SK-N-SH (cell line): ENCODE measurements around the gene RNF44. TPM values are rescaled to one million over a fixed set of nuclear protein-coding genes. Genes with fewer than 3 reads are reported as not detected.

Experiments used
- CTCF ChIA-PET: fragments of 300-600, 350-600 bp; formaldehyde crosslinking; extraction: SDS; loops from one replicate; lab custom pipeline; 2021; lab: Yijun Ruan, JAX
- POLR2A ChIA-PET: fragments of 350-600 bp; sonication (Branson Sonifier 250); formaldehyde crosslinking; extraction: SDS; loops from one replicate; lab custom pipeline; 2020; ENCODE audit warnings: antibody characterized with exemption, inconsistent platforms; lab: Yijun Ruan, JAX
- DNase-seq: peaks from one replicate; pipeline ENCODE4 v3.0.0; 2012
- H2AFZ ChIP-seq: fragments of 200-600 bp; sonication (generic); 2 replicates; pipeline ENCODE4 v1.8.1; 2016; ENCODE audit warnings: antibody characterized with exemption, mild to moderate bottlenecking, low read depth
- H3F3A ChIP-seq: fragments of 200-600 bp; sonication (generic); replicated peaks from 2 replicates; pipeline ENCODE3; 2016; ENCODE audit warnings: antibody characterized with exemption, mild to moderate bottlenecking; ENCODE audit not compliant: insufficient read depth
- H3K27ac ChIP-seq, 2 experiments: fragments of 200-500 bp in 1 of 2; fragments of 200-600 bp in 1 of 2; sonication (Bioruptor generic) in 1 of 2; sonication (generic), shearing (Covaris generic) in 1 of 2; 2 replicates each; pipeline versions ENCODE4 v1.5.1 to v1.6.1; 2014 to 2016; ENCODE audit warnings: low read depth in 2 of 2, inconsistent platforms in 1 of 2, low read length in 1 of 2, mild to moderate bottlenecking in 1 of 2, mixed read lengths in 1 of 2
- H3K27me3 ChIP-seq: fragments of 200-600 bp; sonication (generic), shearing (Covaris generic); 2 replicates; pipeline ENCODE4 v1.6.1; 2016; ENCODE audit warnings: mixed run types; ENCODE audit not compliant: insufficient read depth
- H3K36me3 ChIP-seq, 2 experiments: fragments of 200-500 bp in 1 of 2; fragments of 200-600 bp in 1 of 2; sonication (Bioruptor generic) in 1 of 2; sonication (generic) in 1 of 2; replicated peaks in 1 of 2; 2 replicates each; pipeline versions ENCODE3 to v1.5.1; 2014 to 2016; ENCODE audit warnings: low read length in 1 of 2, mild to moderate bottlenecking in 1 of 2; ENCODE audit not compliant: insufficient read depth in 2 of 2, control insufficient read depth in 1 of 2
- H3K4me1 ChIP-seq, 2 experiments: fragments of 200-500 bp in 1 of 2; fragments of 200-600 bp in 1 of 2; sonication (Bioruptor generic) in 1 of 2; sonication (generic), shearing (Covaris generic) in 1 of 2; 2 replicates each; pipeline versions ENCODE4 v1.5.1 to v1.6.1; 2014 to 2016; ENCODE audit warnings: low read depth in 1 of 2, low read length in 1 of 2, mixed run types in 1 of 2; ENCODE audit not compliant: insufficient read depth in 2 of 2, control insufficient read depth in 1 of 2
- H3K4me2 ChIP-seq: fragments of 200-600 bp; sonication (generic), shearing (Covaris generic); 2 replicates; pipeline ENCODE4 v1.6.1; 2017; ENCODE audit warnings: mixed run types
- H3K4me3 ChIP-seq, 2 experiments: fragments of 200-500 bp in 1 of 2; fragments of 200-600 bp in 1 of 2; sonication (Bioruptor generic) in 1 of 2; sonication (generic), shearing (Covaris generic) in 1 of 2; 2 replicates each; pipeline versions ENCODE4 v1.5.1 to v1.8.1; 2014 to 2016; ENCODE audit warnings: low read depth in 2 of 2, inconsistent platforms in 1 of 2, low read length in 1 of 2, mild to moderate bottlenecking in 1 of 2, mixed read lengths in 1 of 2, moderate library complexity in 1 of 2
- H3K79me2 ChIP-seq: fragments of 200-600 bp; sonication (generic); 2 replicates; pipeline ENCODE4 v1.8.1; 2017; ENCODE audit warnings: mild to moderate bottlenecking; ENCODE audit not compliant: insufficient read depth
- H3K9ac ChIP-seq: fragments of 200-600 bp; sonication (generic); 2 replicates; pipeline ENCODE4 v1.6.1; 2017; ENCODE audit warnings: mixed run types
- H3K9me2 ChIP-seq: fragments of 200-600 bp; sonication (generic); 2 replicates; pipeline ENCODE4 v1.6.1; 2017; ENCODE audit warnings: mixed run types
- H3K9me3 ChIP-seq: fragments of 200-600 bp; sonication (generic); 2 replicates; pipeline ENCODE4 v1.6.1; 2017; ENCODE audit warnings: mixed run types, mild to moderate bottlenecking, moderate library complexity
- H4K20me1 ChIP-seq: fragments of 200-600 bp; sonication (generic); 2 replicates; pipeline ENCODE4 v1.6.1; 2017; ENCODE audit warnings: mild to moderate bottlenecking, mixed run types; ENCODE audit not compliant: insufficient read depth
- CHD2 ChIP-seq: fragments of 150-350 bp; IDR thresholded peaks from 2 replicates; pipeline ENCODE4 v1.6.1; 2018; ENCODE audit warnings: low read length; ENCODE audit not compliant: partially characterized antibody
- CTCF ChIP-seq: fragments of 200-600 bp; sonication (generic); IDR thresholded peaks from 2 replicates; pipeline ENCODE4 v1.6.1; 2017; ENCODE audit warnings: antibody characterized with exemption, mild to moderate bottlenecking, moderate library complexity
- ELF1 ChIP-seq: IDR thresholded peaks from 2 replicates; pipeline ENCODE4 v1.4.0; 2012
- EP300 ChIP-seq, 2 experiments: IDR thresholded peaks; 2 replicates each; pipeline versions ENCODE4 v1.4.0 to v1.6.1; 2012; ENCODE audit warnings: borderline replicate concordance in 1 of 2, low read depth in 1 of 2, low read length in 1 of 2
- JUND ChIP-seq: IDR thresholded peaks from 2 replicates; pipeline ENCODE4 v1.4.0; 2012
- MXI1 ChIP-seq: IDR thresholded peaks from 2 replicates; pipeline ENCODE4 v1.6.1; 2012; ENCODE audit warnings: mild to moderate bottlenecking, low read depth, low read length, improper control_type of control experiment
- NFIC ChIP-seq: IDR thresholded peaks from 2 replicates; pipeline ENCODE4 v1.4.0; 2012; ENCODE audit warnings: borderline replicate concordance
- PBX3 ChIP-seq: IDR thresholded peaks from 2 replicates; pipeline ENCODE4; 2012
- RAD21 ChIP-seq: IDR thresholded peaks from 2 replicates; pipeline ENCODE4 v1.6.1; 2012; ENCODE audit warnings: mild to moderate bottlenecking, low read length
- RCOR1 ChIP-seq: fragments of 150-350 bp; IDR thresholded peaks from 2 replicates; pipeline ENCODE4 v1.6.1; 2017; ENCODE audit warnings: antibody characterized with exemption, low read length
- RXRA ChIP-seq: IDR thresholded peaks from 2 replicates; pipeline ENCODE4 v1.4.0; 2012; ENCODE audit warnings: low read depth, mild to moderate bottlenecking, borderline replicate concordance
- SMC3 ChIP-seq: IDR thresholded peaks from 2 replicates; pipeline ENCODE4 v1.6.1; 2012; ENCODE audit warnings: low read depth, low read length, improper control_type of control experiment
- TEAD4 ChIP-seq: IDR thresholded peaks from 2 replicates; pipeline ENCODE4 v1.4.0; 2012; ENCODE audit warnings: mild to moderate bottlenecking, borderline replicate concordance; ENCODE audit not compliant: insufficient read depth
- YY1 ChIP-seq: IDR thresholded peaks from 2 replicates; pipeline ENCODE4 v1.4.0; 2012; ENCODE audit warnings: low read depth, mild to moderate bottlenecking
- WGBS: methylation state at CpG from one replicate; pipeline ENCODE4 v1.1.6; 2017; ENCODE audit warnings: low lambda C conversion rate; 5-methylcytosine and 5-hydroxymethylcytosine counted together
- polyA plus RNA-seq, 3 experiments: library from polyadenylated mRNA; depleted of rRNA; stranded (reverse); fragments of >200 nt; gene quantifications; 2 replicates each; pipeline ENCODE4 v1.2.3, GENCODE V29; 2012
- small RNA-seq, 7 experiments: library from RNA; depleted of rRNA; stranded (forward); fragments of <200 nt; gene quantifications; one replicate each; pipeline ENCODE3, GENCODE V24; 2012

Gene RNF44
- polyA plus RNA-seq, 1 of the 3 experiments (the other 2 are of a cell fraction), result 17.9 TPM

GRCh38 chr5:176481711-176482110 lies 55.5 kb downstream of the RNF44 start:
- peaks cover 71% of the 10 kb centered on the region for H3K79me2 ChIP-seq
- H3K36me3 ChIP-seq, result peaks cover 21 to 45% of the 10 kb centered on the region in 2 experiments
- H3K9me2 ChIP-seq, result no peaks in the 10 kb centered on the region
- CTCF ChIA-PET, result interaction anchor here (1.5 kb wide), 1 partner anchor 34 kb away, joined by 5 read pairs; no protein-coding TSS in a partner anchor
- no peak overlapping the region for H3K4me3 ChIP-seq
- POLR2A ChIA-PET, result no interaction called here
- no peak overlapping the region for H2AFZ ChIP-seq
- H3K4me1 ChIP-seq, result no peaks in the 10 kb centered on the region
- TF ChIP-seq SMC3 (no peak), RXRA (no peak), MXI1 (no peak), CHD2 (no peak), PBX3 (no peak), EP300 (IDR thresholded peaks at IDR 0.05; ENCODE audit: borderline replicate concordance in 1 of 2, low read depth in 1 of 2, low read length in 1 of 2) (no peak), RAD21 (no peak), CTCF (no peak), TEAD4 (no peak), ELF1 (no peak), RCOR1 (no peak), YY1 (no peak), NFIC (no peak), JUND (no peak)
- H4K20me1 ChIP-seq, result peaks cover 18% of the 10 kb centered on the region
- no peaks in the 10 kb centered on the region for H3K27me3 ChIP-seq
- H3K9ac ChIP-seq, result no peak overlapping the region
- no peak overlapping the region for H3K27ac ChIP-seq
- DNase-seq, result no peak
- H3K4me2 ChIP-seq, result no peak overlapping the region
- 93% methylated on average over 4 of the region's 4 CpGs for WGBS
- H3K9me3 ChIP-seq, result no peaks in the 10 kb centered on the region
- no peaks in the 10 kb centered on the region for H3F3A ChIP-seq

Small RNA genes within 50 kb of the gene (small RNA-seq; reads per million reads assigned to genes)
- 0 reads per million in 7 experiments for gene RF00019
- gene RN7SL684P, result 0 reads per million in 7 experiments

Other genes starting within 250 kb of the RNF44 start
- 100 and 127 TPM in 2 replicates for gene KIAA1191, start 175.6 kb downstream of the RNF44 start, polyA plus RNA-seq (2012; rRNA removed)
- 4.6 and 7.8 TPM in 2 replicates for gene ARL10, start 171.9 kb downstream of the RNF44 start, polyA plus RNA-seq (2012; rRNA removed)
- 158 and 161 TPM in 2 replicates for gene NOP16, start 148.8 kb downstream of the RNF44 start, polyA plus RNA-seq (2012; rRNA removed)
- 211 and 213 TPM in 2 replicates for gene HIGD2A, start 148.7 kb downstream of the RNF44 start, polyA plus RNA-seq (2012; rRNA removed)
- 85.9 and 91.2 TPM in 2 replicates for gene CLTB, start 120.9 kb downstream of the RNF44 start, polyA plus RNA-seq (2012; rRNA removed)
- 25.5 and 35.1 TPM in 2 replicates for gene FAF2, start 89.0 kb downstream of the RNF44 start, polyA plus RNA-seq (2012; rRNA removed)
- 0.02 TPM in 1 of 2 replicates, not detected in the other for gene CDHR2, start 11.9 kb upstream of the RNF44 start, polyA plus RNA-seq (2012; rRNA removed)
- 5.9 and 6.6 TPM in 2 replicates for gene GPRIN1, start 72.8 kb upstream of the RNF44 start, polyA plus RNA-seq (2012; rRNA removed)
- 0.15 and 0.33 TPM in 2 replicates for gene SNCB, start 93.1 kb upstream of the RNF44 start, polyA plus RNA-seq (2012; rRNA removed)
- not detected in 2 replicates for gene EIF4E1B, start 93.3 kb upstream of the RNF44 start, polyA plus RNA-seq (2012; rRNA removed)
- 61.7 and 68.4 TPM in 2 replicates for gene TSPAN17, start 110.1 kb upstream of the RNF44 start, polyA plus RNA-seq (2012; rRNA removed)